HUES6 (cell line): ENCODE measurements around the gene COX4I1.
"Not testable (repeated sequence)": the region's sequence is repeated elsewhere in the genome, so short reads cannot be mapped to it uniquely, and the experiment has no call there.

Experiments
- H3K27ac ChIP-seq: 2 replicates; pipeline ENCODE4 v1.7.0; 2013; ENCODE audit warnings: low read depth, mild to moderate bottlenecking, low read length, inconsistent platforms
- H3K27me3 ChIP-seq: 2 replicates; pipeline ENCODE4 v1.6.1; 2013; ENCODE audit warnings: low read length; ENCODE audit not compliant: control insufficient read depth, insufficient read depth
- H3K36me3 ChIP-seq: 2 replicates; pipeline ENCODE4 v1.6.1; 2013; ENCODE audit warnings: low read length; ENCODE audit not compliant: control insufficient read depth, insufficient read depth
- H3K4me1 ChIP-seq: 2 replicates; pipeline ENCODE4 v1.6.1; 2013; ENCODE audit warnings: low read length; ENCODE audit not compliant: control insufficient read depth, insufficient read depth
- H3K4me3 ChIP-seq: 2 replicates; pipeline ENCODE4 v1.5.1; 2013; ENCODE audit warnings: low read depth, low read length
- H3K9ac ChIP-seq: one replicate; pipeline ENCODE4 v1.6.1; 2013; ENCODE audit warnings: mild to moderate bottlenecking, low read length
- H3K9me3 ChIP-seq: 2 replicates; pipeline ENCODE4 v1.6.1; 2013; ENCODE audit warnings: low read depth, low read length; ENCODE audit not compliant: control insufficient read depth, insufficient read depth

Gene COX4I1

GRCh38 chr16:85803570-85803969 is 4.1 kb downstream of the COX4I1 start:
- no peaks in the 10 kb centered on the region for H3K4me1 ChIP-seq
- no peak overlapping the region for H3K27ac ChIP-seq
- H3K36me3 ChIP-seq: peaks cover 60% of the 10 kb centered on the region

GRCh38 chr16:85805442-85806045 is 6.0 kb downstream of the COX4I1 start:
- Histone ChIP-seq H3K4me3 (no peak overlapping the region), H3K27ac (no peak overlapping the region), H3K27me3 (no peaks in the 10 kb centered on the region), H3K9ac (no peak overlapping the region), H3K4me1 (no peaks in the 10 kb centered on the region), H3K9me3 (peaks cover 3% of the 10 kb centered on the region; the same call in 1 of the 2 replicates), H3K36me3 (peaks cover 60% of the 10 kb centered on the region)

More at GRCh38 chr16:85803570-85803969, 4.1 kb downstream of the COX4I1 start:
- Histone ChIP-seq H3K9ac (no peak overlapping the region), H3K4me3 (no peak overlapping the region), H3K9me3 (no peaks in the 10 kb centered on the region), H3K27me3 (no peaks in the 10 kb centered on the region)

- Histone ChIP-seq H3K4me1 (no peaks in the 10 kb centered on the region), H3K9ac (no peak overlapping the region), H3K9me3 (peaks cover 3% of the 10 kb centered on the region; the same call in 1 of the 2 replicates), H3K27me3 (no peaks in the 10 kb centered on the region; the same call in 1 of the 2 replicates), H3K27ac (no peak overlapping the region), H3K4me3 (no peak overlapping the region), H3K36me3 (peaks cover 54% of the 10 kb centered on the region)
Observed at GRCh38 chr16:85806539-85806938, 7.0 kb downstream of the COX4I1 start.

- H3K4me1 ChIP-seq, H3K27ac ChIP-seq, H3K27me3 ChIP-seq, H3K9me3 ChIP-seq, H3K9ac ChIP-seq, H3K4me3 ChIP-seq: not testable (repeated sequence)
- peaks cover 46% of the 10 kb centered on the region for H3K36me3 ChIP-seq
Observed at GRCh38 chr16:85807340-85807739, 7.8 kb downstream of the COX4I1 start.

- H3K4me1 ChIP-seq, H3K9ac ChIP-seq, H3K4me3 ChIP-seq, H3K9me3 ChIP-seq, H3K27ac ChIP-seq: not testable (repeated sequence)
- peaks cover 13% of the 10 kb centered on the region; the same call in 1 of the 2 replicates for H3K27me3 ChIP-seq
- peaks cover 39% of the 10 kb centered on the region for H3K36me3 ChIP-seq
Observed at GRCh38 chr16:85808104-85808503, 8.6 kb downstream of the COX4I1 start.

- H3K4me3 ChIP-seq: no peak overlapping the region
- peaks cover 18% of the 10 kb centered on the region; the same call in 1 of the 2 replicates for H3K27me3 ChIP-seq
- peaks cover 3% of the 10 kb centered on the region; the same call in 1 of the 2 replicates for H3K9me3 ChIP-seq
- 0 out of 2 replicates have a peak, but pooled peaks cover 3% of the 10 kb centered on the region for H3K4me1 ChIP-seq
- H3K36me3 ChIP-seq: peaks cover 30% of the 10 kb centered on the region
- H3K9ac ChIP-seq: no peak overlapping the region
- no peak overlapping the region for H3K27ac ChIP-seq
Observed at GRCh38 chr16:85808926-85809325, 9.4 kb downstream of the COX4I1 start.

GRCh38 chr16:85809645-85810044 is 10.2 kb downstream of the COX4I1 start:
- Histone ChIP-seq H3K4me3 (no peak overlapping the region), H3K4me1 (0 out of 2 replicates have a peak, but pooled peaks cover 3% of the 10 kb centered on the region), H3K36me3 (peaks cover 25% of the 10 kb centered on the region), H3K9ac (no peak overlapping the region), H3K27ac (no peak overlapping the region), H3K9me3 (peaks cover 3% of the 10 kb centered on the region; the same call in 1 of the 2 replicates), H3K27me3 (peaks cover 18% of the 10 kb centered on the region; the same call in 1 of the 2 replicates)

- peaks cover 18% of the 10 kb centered on the region; the same call in 1 of the 2 replicates for H3K27me3 ChIP-seq
- 0 out of 2 replicates have a peak, but pooled peaks cover 3% of the 10 kb centered on the region for H3K4me1 ChIP-seq
- peaks cover 20% of the 10 kb centered on the region for H3K36me3 ChIP-seq
- no peak overlapping the region for H3K27ac ChIP-seq
- H3K4me3 ChIP-seq: no peak overlapping the region
- H3K9me3 ChIP-seq: peaks cover 3% of the 10 kb centered on the region; the same call in 1 of the 2 replicates
- no peak overlapping the region for H3K9ac ChIP-seq
Observed at GRCh38 chr16:85810097-85810741, 10.7 kb downstream of the COX4I1 start.

GRCh38 chr16:85810742-85811115 is 11.2 kb downstream of the COX4I1 start:
- Histone ChIP-seq H3K9ac (no peak overlapping the region), H3K36me3 (peaks cover 15% of the 10 kb centered on the region), H3K27me3 (peaks cover 18% of the 10 kb centered on the region; the same call in 1 of the 2 replicates), H3K9me3 (peaks cover 3% of the 10 kb centered on the region; the same call in 1 of the 2 replicates), H3K4me3 (no peak overlapping the region), H3K27ac (no peak overlapping the region), H3K4me1 (0 out of 2 replicates have a peak, but pooled peaks cover 3% of the 10 kb centered on the region)

- peaks cover 18% of the 10 kb centered on the region; the same call in 1 of the 2 replicates for H3K27me3 ChIP-seq
- H3K4me1 ChIP-seq: 0 out of 2 replicates have a peak, but pooled peaks cover 3% of the 10 kb centered on the region
- no peak overlapping the region for H3K4me3 ChIP-seq
- H3K36me3 ChIP-seq: no peaks in the 10 kb centered on the region; the same call in 1 of the 2 replicates
- H3K27ac ChIP-seq: no peak overlapping the region
- H3K9ac ChIP-seq: no peak overlapping the region
- H3K9me3 ChIP-seq: peaks cover 3% of the 10 kb centered on the region; the same call in 1 of the 2 replicates
Observed at GRCh38 chr16:85812031-85812807, 12.7 kb downstream of the COX4I1 start.
